HCT116 (cell line): Measurements from ENCODE around the gene AKR1B1.

ENCODE experiments used
- CTCF ChIP-seq, 3 experiments: fragments of 200-600 bp in 1 of 3; sonication (generic) in 1 of 3; IDR thresholded peaks in 2 of 3; conservative IDR thresholded peaks in 1 of 3; 2 replicates each; pipeline ENCODE4 v1.5.1; 2012 to 2017; ENCODE audit warnings: low read depth in 2 of 3, low read length in 2 of 3, antibody characterized with exemption in 1 of 3, borderline replicate concordance in 1 of 3, control low read depth in 1 of 3, mild to moderate bottlenecking in 1 of 3, mixed read lengths in 1 of 3, mixed run types in 1 of 3, moderate library complexity in 1 of 3; ENCODE audit not compliant: insufficient read depth in 1 of 3
- EGR1 ChIP-seq: IDR thresholded peaks from 2 replicates; pipeline ENCODE4 v1.6.1; 2012; ENCODE audit warnings: low read depth
- ELF1 ChIP-seq: IDR thresholded peaks from 2 replicates; pipeline ENCODE4 v1.6.1; 2012; ENCODE audit warnings: low read depth, borderline replicate concordance
- EZH2 ChIP-seq: fragments of 200-600 bp; sonication (generic); IDR thresholded peaks from 2 replicates; pipeline ENCODE4 v1.6.1; 2017; ENCODE audit warnings: antibody characterized with exemption, mixed run types
- POLR2A ChIP-seq: IDR thresholded peaks from 2 replicates; pipeline ENCODE4 v1.7.0; 2011; ENCODE audit warnings: borderline replicate concordance; ENCODE audit not compliant: insufficient read depth, insufficient read length; ENCODE audit errors: extremely low read depth
- POLR2AphosphoS5 ChIP-seq: IDR thresholded peaks from 2 replicates; pipeline ENCODE4 v1.6.1; 2011; ENCODE audit warnings: mild to moderate bottlenecking, low read depth, low read length, moderate library complexity
- RAD21 ChIP-seq: IDR thresholded peaks from 2 replicates; pipeline ENCODE4 v1.6.1; 2012; ENCODE audit warnings: low read depth, mild to moderate bottlenecking
- TCF7L2 ChIP-seq: IDR thresholded peaks from 2 replicates; pipeline ENCODE4 v1.7.0; 2011; ENCODE audit warnings: borderline replicate concordance, inconsistent platforms; ENCODE audit not compliant: insufficient read depth, insufficient read length; ENCODE audit errors: extremely low read depth
- YY1 ChIP-seq: IDR thresholded peaks from 2 replicates; pipeline ENCODE4 v1.6.1; 2011; ENCODE audit warnings: low read length, low read depth, moderate library complexity, mild to moderate bottlenecking; ENCODE audit not compliant: insufficient replicate concordance; ENCODE audit errors: extremely low read depth
- ZBTB33 ChIP-seq: IDR thresholded peaks from 2 replicates; pipeline ENCODE4 v1.6.1; 2011; ENCODE audit warnings: mild to moderate bottlenecking, low read length, moderate library complexity; ENCODE audit not compliant: insufficient replicate concordance; ENCODE audit errors: extremely low read depth
- ZFX ChIP-seq: fragments of 450-650 bp; IDR thresholded peaks from 2 replicates; pipeline ENCODE4 v1.6.1; 2017
- ZNF274 ChIP-seq: fragments of 200-500 bp; sonication (Bioruptor generic); IDR thresholded peaks from 2 replicates; pipeline ENCODE4 v1.6.1; 2014; ENCODE audit warnings: mild to moderate bottlenecking, low read depth, low read length, inconsistent platforms
- TF ChIP-seq, protein P1 (sequence below): IDR thresholded peaks from 2 replicates; pipeline ENCODE4 v1.6.1; 2012

GRCh38 chr7:134470864-134471263 is 12.0 kb upstream of the AKR1B1 start:
- TF ChIP-seq CTCF (IDR thresholded peaks at IDR 0.05 in 2 of 3, conservative IDR thresholded peaks at IDR 0.05 in 1 of 3; ENCODE audit: borderline replicate concordance in 1 of 3, insufficient read depth in 1 of 3, low read depth in 2 of 3, low read length in 2 of 3) (no peak), ELF1 (no peak), EGR1 (no peak), YY1 (no peak), POLR2A (no peak), ZFX (no peak), TCF7L2 (no peak), ZBTB33 (no peak), ZNF274 (no peak), POLR2AphosphoS5 (no peak), EZH2 (no peak), RAD21 (no peak)
- TF ChIP-seq, protein P1, sequence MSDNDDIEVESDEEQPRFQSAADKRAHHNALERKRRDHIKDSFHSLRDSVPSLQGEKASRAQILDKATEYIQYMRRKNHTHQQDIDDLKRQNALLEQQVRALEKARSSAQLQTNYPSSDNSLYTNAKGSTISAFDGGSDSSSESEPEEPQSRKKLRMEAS: peak; percentile 59; the same call in 1 of the 2 replicates
